HepG2 (cell line): ENCODE measurements around the gene MGAT5. TPM values are rescaled to one million over a fixed set of nuclear protein-coding genes. Genes with fewer than 3 reads are reported as not detected.

Experiments
- AKAP8 ChIP-seq: sonication (generic); formaldehyde crosslinking; IDR thresholded peaks from 2 replicates; pipeline ENCODE4 v1.5.1; 2020; ENCODE audit warnings: mild to moderate bottlenecking, missing genetic modification reagents
- CEBPG ChIP-seq: IDR thresholded peaks from 2 replicates; pipeline ENCODE4 v1.6.1; 2016
- EEA1 ChIP-seq: sonication (generic); formaldehyde crosslinking; IDR thresholded peaks from 2 replicates; pipeline ENCODE4 v1.5.1; 2020; ENCODE audit warnings: mild to moderate bottlenecking, missing genetic modification reagents, borderline replicate concordance
- FIP1L1 ChIP-seq: fragments of 200-400 bp; formaldehyde crosslinking; IDR thresholded peaks from 2 replicates; pipeline ENCODE4 v1.6.1; 2018; ENCODE audit warnings: low read depth, mild to moderate bottlenecking, low read length, moderate library complexity, borderline replicate concordance; ENCODE audit not compliant: insufficient read depth
- HDAC1 ChIP-seq: sonication (generic); formaldehyde crosslinking; IDR thresholded peaks from 2 replicates; pipeline ENCODE4 v1.5.1; 2020; ENCODE audit warnings: mild to moderate bottlenecking, missing genetic modification reagents
- HMGXB4 ChIP-seq, 2 experiments: sonication (generic) in 1 of 2; formaldehyde crosslinking in 1 of 2; IDR thresholded peaks; 2 replicates each; pipeline versions ENCODE4 v1.4.0 to v1.6.1; 2018 to 2020; ENCODE audit warnings: missing genetic modification reagents in 2 of 2, borderline replicate concordance in 1 of 2, low read depth in 1 of 2, mild to moderate bottlenecking in 1 of 2, missing biosample characterization in 1 of 2
- JUND ChIP-seq: sonication (generic); formaldehyde crosslinking; IDR thresholded peaks from 2 replicates; pipeline ENCODE4 v1.8.0; 2022; ENCODE audit warnings: mild to moderate bottlenecking, missing genetic modification reagents
- KLF6 ChIP-seq: IDR thresholded peaks from 2 replicates; pipeline ENCODE4 v1.8.0; 2016; ENCODE audit warnings: missing biosample characterization, missing genetic modification reagents
- NCOA2 ChIP-seq: sonication (generic); formaldehyde crosslinking; IDR thresholded peaks from 2 replicates; pipeline ENCODE4 v1.8.0; 2022; ENCODE audit warnings: inconsistent platforms
- NKX3-1 ChIP-seq: sonication (generic); formaldehyde crosslinking; IDR thresholded peaks from 2 replicates; pipeline ENCODE4 v1.5.0; 2020; ENCODE audit warnings: missing genetic modification reagents
- PPARG ChIP-seq: conservative IDR thresholded peaks from 2 replicates; pipeline ENCODE4 v1.6.1; 2016; ENCODE audit warnings: missing biosample characterization, missing genetic modification reagents
- SAFB2 ChIP-seq: sonication (generic); formaldehyde crosslinking; IDR thresholded peaks from 2 replicates; pipeline ENCODE4 v1.5.1; 2020; ENCODE audit warnings: missing genetic modification reagents, low read depth, mild to moderate bottlenecking, borderline replicate concordance
- SYNCRIP ChIP-seq: fragments of 200-400 bp; formaldehyde crosslinking; IDR thresholded peaks from 2 replicates; pipeline ENCODE4 v1.6.1; 2018; ENCODE audit warnings: mild to moderate bottlenecking, low read depth, low read length; ENCODE audit not compliant: insufficient read depth
- TGIF2 ChIP-seq: IDR thresholded peaks from 2 replicates; pipeline ENCODE4 v1.6.1; 2016; ENCODE audit warnings: control low read depth, missing compliant biosample characterization
- ZNF253 ChIP-seq: sonication (generic); formaldehyde crosslinking; IDR thresholded peaks from 2 replicates; pipeline ENCODE4 v1.8.0; 2022; ENCODE audit warnings: mild to moderate bottlenecking, missing genetic modification reagents, borderline replicate concordance
- ZNF30 ChIP-seq: sonication (generic); formaldehyde crosslinking; IDR thresholded peaks from 2 replicates; pipeline ENCODE4 v1.5.0; 2020; ENCODE audit warnings: mild to moderate bottlenecking, missing genetic modification reagents
- ZNF335 ChIP-seq: sonication (generic); formaldehyde crosslinking; IDR thresholded peaks from 2 replicates; pipeline ENCODE4 v1.4.0; 2020; ENCODE audit warnings: missing genetic modification reagents
- ZNF382 ChIP-seq: sonication (generic); formaldehyde crosslinking; IDR thresholded peaks from 2 replicates; pipeline ENCODE4 v1.5.0; 2020; ENCODE audit warnings: missing genetic modification reagents, mild to moderate bottlenecking, borderline replicate concordance
- ZNF780A ChIP-seq: sonication (generic); formaldehyde crosslinking; IDR thresholded peaks from 2 replicates; pipeline ENCODE4 v1.8.0; 2022; ENCODE audit warnings: mild to moderate bottlenecking, missing genetic modification reagents, moderate library complexity
- polyA plus RNA-seq, 8 experiments: library from polyadenylated mRNA; depleted of rRNA in 3 of 8; stranded (reverse) in 7 of 8; unstranded in 1 of 8; fragments of >200 nt; fragmentation: Illumina TruSeq in 4 of 8; extraction: Trizol in 4 of 8; gene quantifications; 2 replicates each; pipeline versions ENCODE4 v1.2.1 to v1.2.3, GENCODE V29; 2011 to 2016; ENCODE audit warnings: low read depth in 4 of 8, missing spikeins in 1 of 8, mixed read lengths in 1 of 8; ENCODE audit not compliant: insufficient read depth in 1 of 8
- total RNA-seq, 5 experiments: library from RNA; depleted of rRNA; stranded (reverse); fragments of >200 nt; fragmentation: Illumina TruSeq; extraction: Trizol; gene quantifications; 2 replicates each; pipeline ENCODE4 v1.2.3, GENCODE V29; 2016; ENCODE audit warnings: low read depth in 1 of 5
- TF ChIP-seq, protein P1 (sequence below): sonication (generic); formaldehyde crosslinking; IDR thresholded peaks from 2 replicates; pipeline ENCODE4 v1.9.0; 2021; ENCODE audit warnings: missing genetic modification reagents, borderline replicate concordance
- TF ChIP-seq, protein P2 (sequence below): IDR thresholded peaks from 2 replicates; pipeline ENCODE4 v1.6.1; 2012; ENCODE audit warnings: low read length, improper control_type of control experiment
- TF ChIP-seq, protein P3 (sequence below): sonication (generic); formaldehyde crosslinking; IDR thresholded peaks from 2 replicates; pipeline ENCODE4 v1.4.0; 2020; ENCODE audit warnings: missing genetic modification reagents; ENCODE audit errors: not compliant biosample characterization

MGAT5 gene
- total and polyA plus RNA-seq, 2 of the 13 experiments (the other 11 are each of a cell fraction or from before 2014, with no cell fraction given), result 33.1 to 60.2 TPM

GRCh38 chr2:134457765-134458472, 204.0 kb downstream of the MGAT5 start (continued):
- TF ChIP-seq FIP1L1 (no peak), KLF6 (no peak), ZNF335 (CRISPR knock-in tag) (peak; percentile 44; the same call in 1 of the 2 replicates), AKAP8 (CRISPR knock-in tag) (no peak), NCOA2 (CRISPR knock-in tag) (peak; percentile 83), PPARG (0 out of 2 replicates have a peak, but pooled peaks have one; percentile 37), SAFB2 (CRISPR knock-in tag) (no peak), NKX3-1 (CRISPR knock-in tag) (no peak), EEA1 (CRISPR knock-in tag) (no peak), ZNF253 (no peak), HMGXB4 (CRISPR knock-in tag; IDR thresholded peaks at IDR 0.05; ENCODE audit: borderline replicate concordance in 1 of 2, low read depth in 1 of 2) (peak in 1 of 2 experiments; percentile 21; a peak in 2 of 4 replicates), ZNF30 (CRISPR knock-in tag) (no peak), HDAC1 (peak; percentile 46; the same call in 1 of the 2 replicates), TGIF2 (no peak), JUND (CRISPR knock-in tag) (no peak), ZNF382 (CRISPR knock-in tag) (no peak), CEBPG (CRISPR knock-in tag) (0 out of 2 replicates have a peak, but pooled peaks have one; percentile 7), SYNCRIP (no peak), ZNF780A (no peak)
- TF ChIP-seq, protein P1, sequence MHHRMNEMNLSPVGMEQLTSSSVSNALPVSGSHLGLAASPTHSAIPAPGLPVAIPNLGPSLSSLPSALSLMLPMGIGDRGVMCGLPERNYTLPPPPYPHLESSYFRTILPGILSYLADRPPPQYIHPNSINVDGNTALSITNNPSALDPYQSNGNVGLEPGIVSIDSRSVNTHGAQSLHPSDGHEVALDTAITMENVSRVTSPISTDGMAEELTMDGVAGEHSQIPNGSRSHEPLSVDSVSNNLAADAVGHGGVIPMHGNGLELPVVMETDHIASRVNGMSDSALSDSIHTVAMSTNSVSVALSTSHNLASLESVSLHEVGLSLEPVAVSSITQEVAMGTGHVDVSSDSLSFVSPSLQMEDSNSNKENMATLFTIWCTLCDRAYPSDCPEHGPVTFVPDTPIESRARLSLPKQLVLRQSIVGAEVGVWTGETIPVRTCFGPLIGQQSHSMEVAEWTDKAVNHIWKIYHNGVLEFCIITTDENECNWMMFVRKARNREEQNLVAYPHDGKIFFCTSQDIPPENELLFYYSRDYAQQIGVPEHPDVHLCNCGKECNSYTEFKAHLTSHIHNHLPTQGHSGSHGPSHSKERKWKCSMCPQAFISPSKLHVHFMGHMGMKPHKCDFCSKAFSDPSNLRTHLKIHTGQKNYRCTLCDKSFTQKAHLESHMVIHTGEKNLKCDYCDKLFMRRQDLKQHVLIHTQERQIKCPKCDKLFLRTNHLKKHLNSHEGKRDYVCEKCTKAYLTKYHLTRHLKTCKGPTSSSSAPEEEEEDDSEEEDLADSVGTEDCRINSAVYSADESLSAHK (CRISPR knock-in tag), result no peak
- TF ChIP-seq, protein P2, sequence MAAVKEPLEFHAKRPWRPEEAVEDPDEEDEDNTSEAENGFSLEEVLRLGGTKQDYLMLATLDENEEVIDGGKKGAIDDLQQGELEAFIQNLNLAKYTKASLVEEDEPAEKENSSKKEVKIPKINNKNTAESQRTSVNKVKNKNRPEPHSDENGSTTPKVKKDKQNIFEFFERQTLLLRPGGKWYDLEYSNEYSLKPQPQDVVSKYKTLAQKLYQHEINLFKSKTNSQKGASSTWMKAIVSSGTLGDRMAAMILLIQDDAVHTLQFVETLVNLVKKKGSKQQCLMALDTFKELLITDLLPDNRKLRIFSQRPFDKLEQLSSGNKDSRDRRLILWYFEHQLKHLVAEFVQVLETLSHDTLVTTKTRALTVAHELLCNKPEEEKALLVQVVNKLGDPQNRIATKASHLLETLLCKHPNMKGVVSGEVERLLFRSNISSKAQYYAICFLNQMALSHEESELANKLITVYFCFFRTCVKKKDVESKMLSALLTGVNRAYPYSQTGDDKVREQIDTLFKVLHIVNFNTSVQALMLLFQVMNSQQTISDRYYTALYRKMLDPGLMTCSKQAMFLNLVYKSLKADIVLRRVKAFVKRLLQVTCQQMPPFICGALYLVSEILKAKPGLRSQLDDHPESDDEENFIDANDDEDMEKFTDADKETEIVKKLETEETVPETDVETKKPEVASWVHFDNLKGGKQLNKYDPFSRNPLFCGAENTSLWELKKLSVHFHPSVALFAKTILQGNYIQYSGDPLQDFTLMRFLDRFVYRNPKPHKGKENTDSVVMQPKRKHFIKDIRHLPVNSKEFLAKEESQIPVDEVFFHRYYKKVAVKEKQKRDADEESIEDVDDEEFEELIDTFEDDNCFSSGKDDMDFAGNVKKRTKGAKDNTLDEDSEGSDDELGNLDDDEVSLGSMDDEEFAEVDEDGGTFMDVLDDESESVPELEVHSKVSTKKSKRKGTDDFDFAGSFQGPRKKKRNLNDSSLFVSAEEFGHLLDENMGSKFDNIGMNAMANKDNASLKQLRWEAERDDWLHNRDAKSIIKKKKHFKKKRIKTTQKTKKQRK, result no peak
- TF ChIP-seq, protein P3, sequence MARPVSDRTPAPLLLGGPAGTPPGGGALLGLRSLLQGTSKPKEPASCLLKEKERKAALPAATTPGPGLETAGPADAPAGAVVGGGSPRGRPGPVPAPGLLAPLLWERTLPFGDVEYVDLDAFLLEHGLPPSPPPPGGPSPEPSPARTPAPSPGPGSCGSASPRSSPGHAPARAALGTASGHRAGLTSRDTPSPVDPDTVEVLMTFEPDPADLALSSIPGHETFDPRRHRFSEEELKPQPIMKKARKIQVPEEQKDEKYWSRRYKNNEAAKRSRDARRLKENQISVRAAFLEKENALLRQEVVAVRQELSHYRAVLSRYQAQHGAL (CRISPR knock-in tag), result no peak
